Adrenal gland (tissue), 19 donors: ENCODE data around the gene HCN4. TPM values are rescaled to one million over a fixed set of nuclear protein-coding genes. Genes with fewer than 3 reads are reported as not detected.
"Not testable (repeated sequence)": the region's sequence is repeated elsewhere in the genome, so short reads cannot be mapped to it uniquely, and the experiment has no call there.

Source experiments
- DNase-seq, 7 donors: peaks; one replicate each; pipeline ENCODE4 v3.0.0-alpha.2; 2019 to 2020
- H3K27ac ChIP-seq, 5 donors: fragments of 200-600 bp; sonication (generic) in 4 of 5; 1 replicate in 3 of 5; 2 replicates in 2 of 5; pipeline versions ENCODE4 v1.5.1 to v1.8.0; 2016 to 2020; ENCODE audit warnings: mild to moderate bottlenecking in 1 of 5
- H3K27me3 ChIP-seq: fragments of 200-600 bp; 2 replicates; pipeline ENCODE4 v1.8.0; 2021
- H3K36me3 ChIP-seq, 2 donors: fragments of 200-600 bp; replicated peaks in 1 of 2; 1 replicate in 1 of 2; 2 replicates in 1 of 2; pipeline versions ENCODE4 v1.5.1 to v1.8.0; 2018 to 2022
- H3K4me1 ChIP-seq, 2 donors: fragments of 200-600 bp; replicated peaks in 1 of 2; 1 replicate in 1 of 2; 2 replicates in 1 of 2; pipeline versions ENCODE4 v1.5.1 to v1.8.0; 2018 to 2021
- H3K4me3 ChIP-seq, 4 donors: fragments of 200-600 bp; sonication (generic) in 3 of 4; one replicate each; pipeline ENCODE4 v1.5.1; 2016 to 2018
- H3K9me3 ChIP-seq, 3 donors: fragments of 200-600 bp; sonication (generic) in 1 of 3; replicated peaks in 1 of 3; 1 replicate in 2 of 3; 2 replicates in 1 of 3; pipeline versions ENCODE4 v1.5.1 to v1.8.0; 2016 to 2021
- CTCF ChIP-seq, 6 experiments: fragments of 450-650 bp in 4 of 6; fragments of 200-600 bp in 2 of 6; sonication (generic) in 1 of 6; IDR thresholded peaks; 1 replicate in 5 of 6; 2 replicates in 1 of 6; pipeline versions ENCODE4 v1.5.1 to v1.8.0; 2016 to 2021; ENCODE audit warnings: antibody characterized with exemption in 6 of 6, mild to moderate bottlenecking in 2 of 6, moderate library complexity in 1 of 6
- POLR2A ChIP-seq, 2 donors: fragments of 450-650 bp; IDR thresholded peaks; one replicate each; pipeline ENCODE4 v1.6.1; 2017; ENCODE audit warnings: antibody characterized with exemption in 2 of 2, mild to moderate bottlenecking in 2 of 2, moderate library complexity in 1 of 2
- WGBS, 4 donors: extraction: QIAGEN DNeasy Blood & Tissue Kit in 2 of 4; methylation state at CpG; one replicate each; pipeline versions ENCODE4 v1.1.5 to v1.1.7; 2013 to 2017; 5-methylcytosine and 5-hydroxymethylcytosine counted together
- intact Hi-C, 2 donors: fragments of 100-400 bp; cut with DNase I; formaldehyde crosslinking; loops; one replicate each; pipeline versions ENCODE4 v1.14.1 to v1.15.0; 2022 to 2023
- long read RNA-seq, 10 donors: library from polyadenylated mRNA in 3 of 10; unstranded in 2 of 10; stranded (forward) in 1 of 10; transcript quantifications; one replicate each; pipeline ENCODE4 v2.0.0 and lab custom pipeline, GENCODE V29; 2021 to 2026
- polyA plus RNA-seq, 3 donors: library from polyadenylated mRNA; stranded (reverse); fragments of 200-250 nt in 2 of 3; fragments of 350-450 nt in 1 of 3; fragmentation: Illumina TruSeq in 1 of 3; extraction: RNeasy Lipid Tissue Mini Kit (QIAGEN cat#74804) in 1 of 3; gene quantifications; one replicate each; pipeline ENCODE4 v1.2.3, GENCODE V29; 2013 to 2014
- total RNA-seq, 9 donors: library from RNA; depleted of rRNA in 4 of 9; stranded (reverse); fragments of >200 nt in 4 of 9; fragments of 120-200 nt in 1 of 9; fragmentation: NEBNext Ultra II Directional in 1 of 9; extraction: Animal tissue kit (Norgen Biotek cat#: 25700) in 1 of 9; gene quantifications; one replicate each; pipeline versions ENCODE4 v1.1.0 to v1.2.4, GENCODE V29; 2013 to 2023
- donor health status: healthy with polysubstance abuse.
- donor health status: Bipolar disorder and iron deficiency.
- donor health status: DM: yes; HTN: yes; CAD: no.
- donor health status: DM: no; HTN: no; CAD: no.
- donor health status: DM: no; HTN: no; CAD: no.
- donor health status: DM: yes; HTN: yes; CAD: no.

The HCN4 gene
- total RNA-seq, result 1 to 10 TPM in 1 of 9 donors, under 1 TPM in 6, not detected in 2; 0.04 to 1.2 (median 0.06) TPM
- 1 to 10 TPM in 1 of 3 donors, under 1 TPM in 2; 0.20 to 1.0 (median 0.35) TPM for polyA plus RNA-seq
- long read RNA-seq, donor 1, result 0 reads
- long read RNA-seq, donor 2, result 0 reads
- long read RNA-seq, donor 3, result 0 reads
- long read RNA-seq, donor 4, result 0 reads
- long read RNA-seq, donor 5, result 0 reads
- long read RNA-seq, donor 6, result 0 reads
- long read RNA-seq, donor 7, result 0 reads
- long read RNA-seq, donor 8, result 0 reads
- long read RNA-seq, donor 9, result 0 reads
- long read RNA-seq, donor 10, result 0 reads

- peak within 1 kb of the TSS in 1 of 4 donors; percentile 29 for H3K4me3 ChIP-seq
- intact Hi-C loops, result no loop called here
- no peak within 1 kb of the TSS for H3K27ac ChIP-seq
- peaks cover 50% of the 10 kb centered on the region for H3K27me3 ChIP-seq
- TF ChIP-seq CTCF (IDR thresholded peaks at IDR 0.05), result no peak
- no peak for TF ChIP-seq POLR2A (IDR thresholded peaks at IDR 0.05)
- H3K36me3 ChIP-seq, result no peaks in the 10 kb centered on the region
- peak in 1 of 7 donors; percentile 62 for DNase-seq
- WGBS, 4 donors, result 0 to 1% (median 0%) methylated on average over 1 to 95 of the region's 109 CpGs
- H3K9me3 ChIP-seq, result no peaks in the 10 kb centered on the region
- H3K4me1 ChIP-seq, result peaks cover 0 to 5% of the 10 kb centered on the region in 2 donors
These were observed at the start of gene HCN4 for GRCh38 chr15:73368301-73369136. HCN4 (minus strand) TSS chr15:73368958; CDS start chr15:73368270, 688 bp downstream.

- Histone ChIP-seq H3K27ac (no peak overlapping the region), H3K4me3 (no peak overlapping the region), H3K27me3 (no peaks in the 10 kb centered on the region), H3K9me3 (no peaks in the 10 kb centered on the region), H3K4me1 (no peaks in the 10 kb centered on the region), H3K36me3 (no peaks in the 10 kb centered on the region)
- 52 to 77% (median 74%) methylated on average over 3 of the region's 3 CpGs for whole genome bisulfite sequencing, 4 donors
- intact Hi-C loops, result no loop called here
- TF ChIP-seq POLR2A (IDR thresholded peaks at IDR 0.05), result no peak
- no peak for TF ChIP-seq CTCF (IDR thresholded peaks at IDR 0.05)
- no peak for DNase-seq
These were observed 46.1 kb upstream of the HCN4 start for GRCh38 chr15:73414876-73415275.

GRCh38 chr15:73403171-73403570 lies 34.4 kb upstream of the HCN4 start:
- Histone ChIP-seq H3K4me3 (no peak overlapping the region), H3K27me3 (peaks cover 13% of the 10 kb centered on the region), H3K27ac (no peak overlapping the region), H3K9me3 (no peaks in the 10 kb centered on the region), H3K4me1 (no peaks in the 10 kb centered on the region), H3K36me3 (no peaks in the 10 kb centered on the region)
- peak in 1 of 7 donors; percentile 14 for DNase-seq
- intact Hi-C loops, result no loop called here
- TF ChIP-seq CTCF (IDR thresholded peaks at IDR 0.05), result no peak
- no peak for TF ChIP-seq POLR2A (IDR thresholded peaks at IDR 0.05)

GRCh38 chr15:73400222-73400621 lies 31.5 kb upstream of the HCN4 start:
- H3K4me3 ChIP-seq, H3K27me3 ChIP-seq, H3K36me3 ChIP-seq, intact Hi-C loops, DNase-seq, H3K27ac ChIP-seq, H3K4me1 ChIP-seq, H3K9me3 ChIP-seq: not testable (repeated sequence)
- WGBS, 4 donors, result 71 to 78% (median 74%) methylated on average over 6 of the region's 6 CpGs
